Endothelial cell of umbilical vein (primary cell): Measurements from ENCODE around the gene CLSTN2. TPM values are rescaled to one million over a fixed set of nuclear protein-coding genes. Genes with fewer than 3 reads are reported as not detected.

ENCODE experiments used
- BruUV-seq: library from RNA; stranded (reverse); fragments of 400-500 nt; replicated peaks from 2 replicates; lab custom pipeline; 2021; lab: Mats Ljungman, UMichigan
- CTCF ChIA-PET: fragments of 300-600, 350-600 bp; sonication (Branson Sonifier 250); formaldehyde crosslinking; loops from one replicate; lab custom pipeline; 2021; ENCODE audit warnings: antibody characterized with exemption, inconsistent platforms; lab: Charles Lee
- POLR2A ChIA-PET: fragments of 300-600, 350-600 bp; sonication (Branson Sonifier 250); formaldehyde crosslinking; loops from one replicate; lab custom pipeline; 2021; ENCODE audit warnings: antibody characterized with exemption, inconsistent platforms; lab: Charles Lee
- DNase-seq: peaks from one replicate; pipeline ENCODE4 v3.0.0-alpha.2; 2011; ENCODE audit warnings: low read depth, low spot score
- FAIRE-seq: peaks from 2 replicates; lab custom pipeline; 2011; peaks lifted over from hg19 to GRCh38; lab: Jason Lieb, UNC
- H2AFZ ChIP-seq: 2 replicates; pipeline ENCODE4 v1.6.0; 2012; ENCODE audit warnings: low read depth, low read length, control low read depth, inconsistent platforms
- H3K27ac ChIP-seq: 2 replicates; pipeline ENCODE4 v1.5.1; 2011; ENCODE audit warnings: low read depth, mild to moderate bottlenecking, control low read depth, low read length, moderate library complexity; ENCODE audit not compliant: insufficient read depth
- H3K27me3 ChIP-seq, 2 experiments: 2 replicates each; pipeline versions ENCODE4 v1.6.0 to v1.6.1; 2011; ENCODE audit warnings: low read length in 2 of 2, mixed read lengths in 1 of 2; ENCODE audit not compliant: control insufficient read depth in 2 of 2, insufficient read depth in 2 of 2
- H3K36me3 ChIP-seq, 2 experiments: 2 replicates in 1 of 2; 3 replicates in 1 of 2; pipeline ENCODE4 v1.5.1; 2011; ENCODE audit warnings: low read length in 2 of 2, mild to moderate bottlenecking in 1 of 2, moderate library complexity in 1 of 2; ENCODE audit not compliant: control insufficient read depth in 2 of 2, insufficient read depth in 2 of 2; ENCODE audit errors: extremely low read depth in 1 of 2
- H3K4me1 ChIP-seq: 3 replicates; pipeline ENCODE4 v1.5.1; 2011; ENCODE audit warnings: mild to moderate bottlenecking, low read length; ENCODE audit not compliant: control insufficient read depth, insufficient read depth; ENCODE audit errors: extremely low read depth
- H3K4me2 ChIP-seq: 2 replicates; pipeline ENCODE4 v1.6.1; 2011; ENCODE audit warnings: low read length, control low read depth, mixed read lengths; ENCODE audit not compliant: insufficient read depth
- H3K4me3 ChIP-seq, 3 experiments: fragments of 200-600 bp in 1 of 3; sonication (generic), shearing (Covaris generic) in 1 of 3; replicated peaks in 1 of 3; 2 replicates each; pipeline ENCODE4 v1.5.1; 2011 to 2016; ENCODE audit warnings: control low read depth in 3 of 3, low read length in 3 of 3, mild to moderate bottlenecking in 2 of 3, inconsistent platforms in 1 of 3, low read depth in 1 of 3, moderate library complexity in 1 of 3; ENCODE audit not compliant: insufficient read depth in 1 of 3
- H3K79me2 ChIP-seq: 2 replicates; pipeline ENCODE4 v1.6.0; 2012; ENCODE audit warnings: low read length, inconsistent platforms; ENCODE audit not compliant: control insufficient read depth, insufficient read depth
- H3K9ac ChIP-seq: replicated peaks from 2 replicates; pipeline ENCODE3; 2011; ENCODE audit warnings: low read length, control low read depth; ENCODE audit not compliant: insufficient read depth; ENCODE audit errors: extremely low read depth
- H3K9me1 ChIP-seq: replicated peaks from 3 replicates; pipeline ENCODE4 v1.6.0; 2011; ENCODE audit warnings: mild to moderate bottlenecking, low read length; ENCODE audit not compliant: control insufficient read depth, insufficient read depth; ENCODE audit errors: extremely low read depth
- H3K9me3 ChIP-seq: replicated peaks from 2 replicates; pipeline ENCODE4 v1.5.1; 2012; ENCODE audit warnings: low read length, inconsistent platforms; ENCODE audit not compliant: control insufficient read depth, insufficient read depth
- H4K20me1 ChIP-seq: replicated peaks from 2 replicates; pipeline ENCODE3; 2011; ENCODE audit warnings: mild to moderate bottlenecking, low read length; ENCODE audit not compliant: control insufficient read depth, insufficient read depth; ENCODE audit errors: extremely low read depth
- EZH2 ChIP-seq: IDR thresholded peaks from 2 replicates; pipeline ENCODE4 v1.6.1; 2012; ENCODE audit warnings: borderline replicate concordance, low read depth, mild to moderate bottlenecking, moderate library complexity, low read length, inconsistent platforms; ENCODE audit not compliant: severe bottlenecking
- FOS ChIP-seq: IDR thresholded peaks from 2 replicates; pipeline ENCODE4 v1.6.1; 2011; ENCODE audit warnings: mild to moderate bottlenecking, low read length, moderate library complexity, borderline replicate concordance; ENCODE audit not compliant: insufficient read depth
- GATA2 ChIP-seq: IDR thresholded peaks from 2 replicates; pipeline ENCODE4 v1.7.0; 2011; ENCODE audit warnings: low read depth, mild to moderate bottlenecking, moderate library complexity, mixed read lengths, low read length; ENCODE audit not compliant: insufficient read length, insufficient read depth
- MAX ChIP-seq: IDR thresholded peaks from 2 replicates; pipeline ENCODE4 v1.6.1; 2011; ENCODE audit not compliant: insufficient read depth, insufficient read length
- MYC ChIP-seq: IDR thresholded peaks from one replicate; pipeline ENCODE4 v1.6.1; 2011; ENCODE audit warnings: mild to moderate bottlenecking, low read depth, low read length
- POLR2AphosphoS5 ChIP-seq: IDR thresholded peaks from 2 replicates; pipeline ENCODE4 v1.6.1; 2012; ENCODE audit warnings: low read depth, mild to moderate bottlenecking, control low read depth, low read length, moderate library complexity; ENCODE audit not compliant: insufficient read depth
- dilution Hi-C: fragments of 300-500 bp; cut with MboI; formaldehyde crosslinking; loops from one replicate; pipeline ENCODE4 v1.15.0; 2019; ENCODE audit warnings: low sequenced_read_pairs; ENCODE audit not compliant: extremely low pct_ligation_motif_present
- intact Hi-C: fragments of 100-400 bp; cut with micrococcal nuclease; formaldehyde crosslinking; loops from one replicate; pipeline ENCODE4 v1.10.0; 2022
- polyA plus RNA-seq, 4 experiments: library from polyadenylated mRNA; depleted of rRNA in 3 of 4; stranded (reverse) in 3 of 4; unstranded in 1 of 4; fragments of >200 nt; gene quantifications; 2 replicates each; pipeline versions ENCODE4 v1.2.1 to v1.2.3, GENCODE V29; 2011 to 2012; ENCODE audit warnings: missing spikeins in 1 of 4
- total RNA-seq: library from RNA; stranded (reverse); gene quantifications from 2 replicates; pipeline ENCODE4 v1.2.3, GENCODE V29; 2021
- TF ChIP-seq, protein P1 (sequence below), 2 donors: IDR thresholded peaks; 1 replicate in 1 of 2; 2 replicates in 1 of 2; pipeline ENCODE4 v1.5.1; 2011; ENCODE audit warnings: low read length in 2 of 2, mild to moderate bottlenecking in 2 of 2, moderate library complexity in 2 of 2, control low read depth in 1 of 2, inconsistent platforms in 1 of 2, low read depth in 1 of 2; ENCODE audit not compliant: insufficient read depth in 1 of 2; ENCODE audit errors: extremely low read depth in 1 of 2

The CLSTN2 gene
- total and polyA plus RNA-seq, 2 donors (not counting 3 experiments of a cell fraction or from before 2014, with no cell fraction given), result 0.26 to 0.38 TPM

- Histone ChIP-seq H3K79me2 (no peaks in the 10 kb centered on the region), H3K9me3 (no peaks in the 10 kb centered on the region), H3K9ac (no peak overlapping the region), H3K4me3 (no peak overlapping the region), H3K27ac (no peak overlapping the region), H3K36me3 (no peaks in the 10 kb centered on the region), H3K4me2 (no peak overlapping the region), H3K9me1 (no peaks in the 10 kb centered on the region), H4K20me1 (no peaks in the 10 kb centered on the region), H2AFZ (no peak overlapping the region), H3K4me1 (no peaks in the 10 kb centered on the region), H3K27me3 (peaks cover 17 to 28% of the 10 kb centered on the region in 2 experiments)
- dilution Hi-C loops (no loop called here), intact Hi-C loops (loop anchor here (2.0 kb wide), 1 partner anchor 801 kb away; no protein-coding TSS in a partner anchor)
- CTCF ChIA-PET, result interaction anchor here (0.6 to 1.8 kb wide), 3 partner anchors 9 to 929 kb away, joined by 3 to 7 read pairs (median 4); no protein-coding TSS in a partner anchor
- DNase-seq (no peak), FAIRE-seq (no peak)
- BruUV-seq, result no TSS peak
- TF ChIP-seq GATA2, result no peak
- TF ChIP-seq EZH2, result peak; percentile 73
- no peak for TF ChIP-seq POLR2AphosphoS5
- no peak for TF ChIP-seq FOS
- no peak for TF ChIP-seq MYC
- TF ChIP-seq MAX, result no peak
- TF ChIP-seq, protein P1, sequence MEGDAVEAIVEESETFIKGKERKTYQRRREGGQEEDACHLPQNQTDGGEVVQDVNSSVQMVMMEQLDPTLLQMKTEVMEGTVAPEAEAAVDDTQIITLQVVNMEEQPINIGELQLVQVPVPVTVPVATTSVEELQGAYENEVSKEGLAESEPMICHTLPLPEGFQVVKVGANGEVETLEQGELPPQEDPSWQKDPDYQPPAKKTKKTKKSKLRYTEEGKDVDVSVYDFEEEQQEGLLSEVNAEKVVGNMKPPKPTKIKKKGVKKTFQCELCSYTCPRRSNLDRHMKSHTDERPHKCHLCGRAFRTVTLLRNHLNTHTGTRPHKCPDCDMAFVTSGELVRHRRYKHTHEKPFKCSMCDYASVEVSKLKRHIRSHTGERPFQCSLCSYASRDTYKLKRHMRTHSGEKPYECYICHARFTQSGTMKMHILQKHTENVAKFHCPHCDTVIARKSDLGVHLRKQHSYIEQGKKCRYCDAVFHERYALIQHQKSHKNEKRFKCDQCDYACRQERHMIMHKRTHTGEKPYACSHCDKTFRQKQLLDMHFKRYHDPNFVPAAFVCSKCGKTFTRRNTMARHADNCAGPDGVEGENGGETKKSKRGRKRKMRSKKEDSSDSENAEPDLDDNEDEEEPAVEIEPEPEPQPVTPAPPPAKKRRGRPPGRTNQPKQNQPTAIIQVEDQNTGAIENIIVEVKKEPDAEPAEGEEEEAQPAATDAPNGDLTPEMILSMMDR (IDR thresholded peaks at IDR 0.05; ENCODE audit: extremely low read depth in 1 of 2, insufficient read depth in 1 of 2, low read depth in 1 of 2, low read length in 2 of 2), result no peak
- POLR2A ChIA-PET, result no interaction called here
Observed at GRCh38 chr3:139935866-139936817, 1.2 kb downstream of the CLSTN2 start.
